ENCODE measurements around the gene TBL1XR1.

Gene TBL1XR1

GRCh38 chr3:177197041-177197726, at the start of gene TBL1XR1:
Gene TBL1XR1, minus strand, starts transcription at chr3:177197482. Its CDS starts 132,505 bp downstream, at chr3:177064977.
- no peaks in the 10 kb centered on the region for H3K27me3 ChIP-seq (ENCODE audit: control insufficient read depth in 1 of 2, insufficient read depth in 2 of 2, low read length in 2 of 2)
- peak within 1 kb of the TSS; percentile 88 for H3K4me3 ChIP-seq (ENCODE audit: low read length in 2 of 2)
- peak within 1 kb of the TSS; percentile 88 for H3K27ac ChIP-seq (ENCODE audit: low read length)
- H3K4me1 ChIP-seq (ENCODE audit: control insufficient read depth, insufficient read depth, low read length), result peaks cover 13% of the 10 kb centered on the region
- no peaks in the 10 kb centered on the region for H3K36me3 ChIP-seq (ENCODE audit: control insufficient read depth in 2 of 2, insufficient read depth in 2 of 2, low read length in 2 of 2)
- H3K9me3 ChIP-seq (ENCODE audit: control insufficient read depth in 2 of 2, low read length in 2 of 2), result no peaks in the 10 kb centered on the region
- peak within 1 kb of the TSS; percentile 86 to 95 for H3K9ac ChIP-seq (ENCODE audit: low read length in 2 of 2)

DNA sequence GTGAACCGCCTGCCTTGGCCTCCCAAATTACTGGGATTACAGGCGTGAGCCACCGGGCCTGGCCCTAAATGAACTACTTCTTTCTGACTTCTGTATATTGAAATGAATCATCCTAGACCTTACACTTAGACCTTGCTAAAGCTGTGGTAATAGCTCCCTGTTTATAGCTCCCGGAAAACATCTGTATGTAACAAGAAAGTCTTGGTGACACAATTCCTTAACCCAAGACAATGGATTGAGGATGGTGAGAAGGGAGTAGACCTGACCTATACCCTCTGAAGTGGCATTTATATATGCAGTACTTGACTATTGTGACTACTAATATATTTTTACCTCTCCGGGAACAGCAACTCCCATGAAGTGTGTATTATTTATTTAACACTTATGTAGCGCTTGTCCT, 48.0 kb upstream of the TBL1XR1 start:
- Histone ChIP-seq H3K9ac (ENCODE audit: low read length in 2 of 2) (no peak overlapping the region), H3K27ac (ENCODE audit: low read length) (no peak overlapping the region), H3K4me3 (ENCODE audit: low read length in 2 of 2) (no peak overlapping the region), H3K4me1 (ENCODE audit: control insufficient read depth, insufficient read depth, low read length) (no peaks in the 10 kb centered on the region), H3K9me3 (ENCODE audit: control insufficient read depth in 2 of 2, low read length in 2 of 2) (no peaks in the 10 kb centered on the region), H3K36me3 (ENCODE audit: control insufficient read depth in 2 of 2, insufficient read depth in 2 of 2, low read length in 2 of 2) (no peaks in the 10 kb centered on the region), H3K27me3 (ENCODE audit: control insufficient read depth in 1 of 2, insufficient read depth in 2 of 2, low read length in 2 of 2) (no peaks in the 10 kb centered on the region)

DNA sequence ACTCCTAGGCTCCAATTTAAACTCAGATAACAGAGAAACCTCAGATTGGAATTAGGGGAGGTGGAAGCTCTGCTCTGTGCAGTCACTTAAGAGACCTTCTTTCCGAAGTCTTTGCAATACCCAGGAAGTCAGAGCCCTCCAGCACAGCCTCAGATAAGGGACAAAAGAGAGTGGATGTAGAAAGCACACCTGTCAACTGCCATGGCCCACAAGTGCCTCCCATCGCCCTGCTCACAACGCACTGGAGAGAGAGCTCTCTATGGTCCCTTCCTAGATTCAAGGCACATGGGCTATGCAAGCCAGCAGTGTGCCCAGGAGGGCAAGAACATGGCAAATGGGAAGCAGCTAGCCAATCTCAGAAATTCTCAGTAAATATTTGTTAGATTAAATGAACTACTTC, 47.3 kb upstream of the TBL1XR1 start:
- Histone ChIP-seq H3K4me3 (ENCODE audit: low read length in 2 of 2) (no peak overlapping the region), H3K36me3 (ENCODE audit: control insufficient read depth in 2 of 2, insufficient read depth in 2 of 2, low read length in 2 of 2) (no peaks in the 10 kb centered on the region), H3K27ac (ENCODE audit: low read length) (no peak overlapping the region), H3K4me1 (ENCODE audit: control insufficient read depth, insufficient read depth, low read length) (no peaks in the 10 kb centered on the region), H3K9me3 (ENCODE audit: control insufficient read depth in 2 of 2, low read length in 2 of 2) (no peaks in the 10 kb centered on the region), H3K9ac (ENCODE audit: low read length in 2 of 2) (no peak overlapping the region), H3K27me3 (ENCODE audit: control insufficient read depth in 1 of 2, insufficient read depth in 2 of 2, low read length in 2 of 2) (no peaks in the 10 kb centered on the region)

- no peaks in the 10 kb centered on the region for H3K36me3 ChIP-seq (ENCODE audit: control insufficient read depth in 2 of 2, insufficient read depth in 2 of 2, low read length in 2 of 2)
- no peak overlapping the region for H3K4me3 ChIP-seq (ENCODE audit: low read length in 2 of 2)
- no peaks in the 10 kb centered on the region for H3K27me3 ChIP-seq (ENCODE audit: control insufficient read depth in 1 of 2, insufficient read depth in 2 of 2, low read length in 2 of 2)
- H3K4me1 ChIP-seq (ENCODE audit: control insufficient read depth, insufficient read depth, low read length), result no peaks in the 10 kb centered on the region
- H3K9me3 ChIP-seq (ENCODE audit: control insufficient read depth in 2 of 2, low read length in 2 of 2), result no peaks in the 10 kb centered on the region
- no peak overlapping the region for H3K27ac ChIP-seq (ENCODE audit: low read length)
- no peak overlapping the region for H3K9ac ChIP-seq (ENCODE audit: low read length in 2 of 2)
Measured at GRCh38 chr3:177238686-177239216, 41.5 kb upstream of the TBL1XR1 start.

DNA sequence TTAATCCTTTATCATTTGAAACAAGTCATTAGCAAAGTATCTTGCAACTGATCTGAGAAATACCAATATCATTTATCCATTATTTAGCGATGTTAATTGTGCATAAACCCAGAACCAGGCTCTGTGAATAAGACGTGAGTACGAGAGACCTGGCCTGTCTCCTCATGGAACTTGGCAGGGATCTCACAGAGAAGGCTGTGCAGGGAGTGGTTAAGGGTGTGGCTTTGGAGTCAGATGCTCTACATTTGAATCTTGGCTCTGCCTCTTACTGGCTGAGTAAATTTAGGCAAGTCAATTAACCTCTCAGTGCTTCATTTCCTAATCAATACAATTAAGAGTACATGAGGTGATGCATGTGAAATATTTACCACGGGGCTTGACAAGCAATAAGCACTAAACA, 39.9 kb upstream of the TBL1XR1 start:
- H3K9me3 ChIP-seq (ENCODE audit: control insufficient read depth in 2 of 2, low read length in 2 of 2), result no peaks in the 10 kb centered on the region
- no peak overlapping the region for H3K9ac ChIP-seq (ENCODE audit: low read length in 2 of 2)

GRCh38 chr3:177236704-177237103, 39.4 kb upstream of the TBL1XR1 start:
- no peak overlapping the region for H3K4me3 ChIP-seq (ENCODE audit: low read length in 2 of 2)
- no peaks in the 10 kb centered on the region for H3K4me1 ChIP-seq (ENCODE audit: control insufficient read depth, insufficient read depth, low read length)
- H3K27me3 ChIP-seq (ENCODE audit: control insufficient read depth in 1 of 2, insufficient read depth in 2 of 2, low read length in 2 of 2), result no peaks in the 10 kb centered on the region
- no peaks in the 10 kb centered on the region for H3K36me3 ChIP-seq (ENCODE audit: control insufficient read depth in 2 of 2, insufficient read depth in 2 of 2, low read length in 2 of 2)
- H3K27ac ChIP-seq (ENCODE audit: low read length), result no peak overlapping the region
- no peak overlapping the region for H3K9ac ChIP-seq (ENCODE audit: low read length in 2 of 2)
- no peaks in the 10 kb centered on the region for H3K9me3 ChIP-seq (ENCODE audit: control insufficient read depth in 2 of 2, low read length in 2 of 2)

More for the DNA sequence above, 39.9 kb upstream of the TBL1XR1 start:
- no peaks in the 10 kb centered on the region for H3K27me3 ChIP-seq (ENCODE audit: control insufficient read depth in 1 of 2, insufficient read depth in 2 of 2, low read length in 2 of 2)
- H3K4me1 ChIP-seq (ENCODE audit: control insufficient read depth, insufficient read depth, low read length), result no peaks in the 10 kb centered on the region
- H3K4me3 ChIP-seq (ENCODE audit: low read length in 2 of 2), result no peak overlapping the region
- H3K36me3 ChIP-seq (ENCODE audit: control insufficient read depth in 2 of 2, insufficient read depth in 2 of 2, low read length in 2 of 2), result no peaks in the 10 kb centered on the region
- no peak overlapping the region for H3K27ac ChIP-seq (ENCODE audit: low read length)

- H3K9ac ChIP-seq (ENCODE audit: low read length in 2 of 2), result no peak overlapping the region
- H3K9me3 ChIP-seq (ENCODE audit: control insufficient read depth in 2 of 2, low read length in 2 of 2), result no peaks in the 10 kb centered on the region
- no peak overlapping the region for H3K4me3 ChIP-seq (ENCODE audit: low read length in 2 of 2)
- no peak overlapping the region for H3K27ac ChIP-seq (ENCODE audit: low read length)
- no peaks in the 10 kb centered on the region for H3K4me1 ChIP-seq (ENCODE audit: control insufficient read depth, insufficient read depth, low read length)
- H3K36me3 ChIP-seq (ENCODE audit: control insufficient read depth in 2 of 2, insufficient read depth in 2 of 2, low read length in 2 of 2), result no peaks in the 10 kb centered on the region
- no peaks in the 10 kb centered on the region for H3K27me3 ChIP-seq (ENCODE audit: control insufficient read depth in 1 of 2, insufficient read depth in 2 of 2, low read length in 2 of 2)
Measured at GRCh38 chr3:177234121-177234520, 36.8 kb upstream of the TBL1XR1 start.

DNA sequence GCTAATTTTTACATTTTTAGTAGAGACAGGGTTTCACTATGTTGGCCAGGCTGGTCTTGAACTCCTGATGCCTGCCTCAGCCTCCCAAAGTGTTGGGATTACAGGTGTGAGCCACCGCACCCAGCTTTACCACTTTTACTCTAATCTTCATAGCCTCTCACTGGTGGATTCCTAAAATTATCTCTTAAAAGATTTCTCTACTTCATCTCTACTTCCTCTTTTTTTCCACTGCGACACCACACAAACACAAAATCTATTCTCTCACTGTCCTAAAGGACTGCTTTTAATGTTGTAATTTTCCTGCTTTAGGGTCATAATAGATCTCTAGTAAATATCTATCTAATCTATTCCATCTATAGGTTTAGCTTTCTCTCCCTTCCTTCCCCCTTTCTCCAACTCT, 34.0 kb upstream of the TBL1XR1 start:
- Histone ChIP-seq H3K4me3 (ENCODE audit: low read length in 2 of 2) (no peak overlapping the region), H3K27me3 (ENCODE audit: control insufficient read depth in 1 of 2, insufficient read depth in 2 of 2, low read length in 2 of 2) (no peaks in the 10 kb centered on the region), H3K27ac (ENCODE audit: low read length) (no peak overlapping the region), H3K36me3 (ENCODE audit: control insufficient read depth in 2 of 2, insufficient read depth in 2 of 2, low read length in 2 of 2) (no peaks in the 10 kb centered on the region), H3K9ac (ENCODE audit: low read length in 2 of 2) (no peak overlapping the region), H3K4me1 (ENCODE audit: control insufficient read depth, insufficient read depth, low read length) (no peaks in the 10 kb centered on the region), H3K9me3 (ENCODE audit: control insufficient read depth in 2 of 2, low read length in 2 of 2) (no peaks in the 10 kb centered on the region)

- Histone ChIP-seq H3K4me1 (ENCODE audit: control insufficient read depth, insufficient read depth, low read length) (no peaks in the 10 kb centered on the region), H3K36me3 (ENCODE audit: control insufficient read depth in 2 of 2, insufficient read depth in 2 of 2, low read length in 2 of 2) (no peaks in the 10 kb centered on the region), H3K27ac (ENCODE audit: low read length) (no peak overlapping the region), H3K9ac (ENCODE audit: low read length in 2 of 2) (no peak overlapping the region), H3K4me3 (ENCODE audit: low read length in 2 of 2) (no peak overlapping the region), H3K9me3 (ENCODE audit: control insufficient read depth in 2 of 2, low read length in 2 of 2) (no peaks in the 10 kb centered on the region), H3K27me3 (ENCODE audit: control insufficient read depth in 1 of 2, insufficient read depth in 2 of 2, low read length in 2 of 2) (no peaks in the 10 kb centered on the region)
Measured at GRCh38 chr3:177230641-177231040, 33.4 kb upstream of the TBL1XR1 start.

- H3K9me3 ChIP-seq (ENCODE audit: control insufficient read depth in 2 of 2, low read length in 2 of 2), result no peaks in the 10 kb centered on the region
- no peaks in the 10 kb centered on the region for H3K27me3 ChIP-seq (ENCODE audit: control insufficient read depth in 1 of 2, insufficient read depth in 2 of 2, low read length in 2 of 2)
- no peak overlapping the region for H3K9ac ChIP-seq (ENCODE audit: low read length in 2 of 2)
- H3K36me3 ChIP-seq (ENCODE audit: control insufficient read depth in 2 of 2, insufficient read depth in 2 of 2, low read length in 2 of 2), result no peaks in the 10 kb centered on the region
- no peak overlapping the region for H3K4me3 ChIP-seq (ENCODE audit: low read length in 2 of 2)
- no peak overlapping the region for H3K27ac ChIP-seq (ENCODE audit: low read length)
- H3K4me1 ChIP-seq (ENCODE audit: control insufficient read depth, insufficient read depth, low read length), result no peaks in the 10 kb centered on the region
Measured at GRCh38 chr3:177229791-177230190, 32.5 kb upstream of the TBL1XR1 start.

- H3K27me3 ChIP-seq (ENCODE audit: control insufficient read depth in 1 of 2, insufficient read depth in 2 of 2, low read length in 2 of 2), result no peaks in the 10 kb centered on the region
- H3K27ac ChIP-seq (ENCODE audit: low read length), result no peak overlapping the region
- H3K36me3 ChIP-seq (ENCODE audit: control insufficient read depth in 2 of 2, insufficient read depth in 2 of 2, low read length in 2 of 2), result no peaks in the 10 kb centered on the region
- H3K9me3 ChIP-seq (ENCODE audit: control insufficient read depth in 2 of 2, low read length in 2 of 2), result no peaks in the 10 kb centered on the region
- H3K4me1 ChIP-seq (ENCODE audit: control insufficient read depth, insufficient read depth, low read length), result no peaks in the 10 kb centered on the region
- no peak overlapping the region for H3K9ac ChIP-seq (ENCODE audit: low read length in 2 of 2)
- H3K4me3 ChIP-seq (ENCODE audit: low read length in 2 of 2), result no peak overlapping the region
Measured at GRCh38 chr3:177228601-177229190, 31.4 kb upstream of the TBL1XR1 start.
